ENCODE measurements around the gene ANKH.

- no peak for TF ChIP-seq CEBPB (IDR thresholded peaks at IDR 0.05; ENCODE audit: borderline replicate concordance in 1 of 2, low read depth in 2 of 2, low read length in 2 of 2)
- no peak for TF ChIP-seq POLR2A (IDR thresholded peaks at IDR 0.05; ENCODE audit: low read depth, low read length)
- TF ChIP-seq CTCF (IDR thresholded peaks at IDR 0.05 in 2 of 3, conservative IDR thresholded peaks at IDR 0.05 in 1 of 3; ENCODE audit: control insufficient read depth in 2 of 3, extremely low read depth in 1 of 3, insufficient read depth in 1 of 3, low read depth in 3 of 3, low read length in 3 of 3) = no peak
- TF ChIP-seq POLR2AphosphoS2 (IDR thresholded peaks at IDR 0.05; ENCODE audit: low read depth, low read length) = no peak
- TF ChIP-seq CHD2 (IDR thresholded peaks at IDR 0.05; ENCODE audit: borderline replicate concordance, low read depth, low read length) = no peak
- TF ChIP-seq MXI1 (IDR thresholded peaks at IDR 0.05; ENCODE audit: low read depth, low read length) = no peak
- no peak for TF ChIP-seq TCF3 (IDR thresholded peaks at IDR 0.05; ENCODE audit: borderline replicate concordance, insufficient read depth, low read depth, low read length)
- no peak for TF ChIP-seq ETV6 (conservative IDR thresholded peaks at IDR 0.05 in 1 of 2, IDR thresholded peaks at IDR 0.05 in 1 of 2; ENCODE audit: borderline replicate concordance in 1 of 2, low read depth in 1 of 2)
- no peak for TF ChIP-seq MAX (IDR thresholded peaks at IDR 0.05; ENCODE audit: low read depth, low read length)
- TF ChIP-seq SKIL (IDR thresholded peaks at IDR 0.05; ENCODE audit: low read depth, poor library complexity, severe bottlenecking) = no peak
- TF ChIP-seq EZH2 (IDR thresholded peaks at IDR 0.05; ENCODE audit: borderline replicate concordance, control insufficient read depth, low read depth, low read length) = no peak
These were observed 59.4 kb downstream of the ANKH start for GRCh38 chr5:14812166-14812565.

Data from GM12878 (cell line).